B cell (primary cell): ENCODE measurements around the gene RBP7.

Source experiments
- CTCF ChIP-seq: fragments of 200-600 bp; IDR thresholded peaks from one replicate; pipeline ENCODE4 v1.8.0; 2022; ENCODE audit warnings: antibody characterized with exemption, mild to moderate bottlenecking
- EZH2 ChIP-seq: IDR thresholded peaks from 2 replicates; pipeline ENCODE4 v1.6.1; 2012; ENCODE audit warnings: borderline replicate concordance, low read depth, mild to moderate bottlenecking, moderate library complexity, low read length; ENCODE audit not compliant: insufficient read depth, poor library complexity, severe bottlenecking

- TF ChIP-seq EZH2 (no peak), CTCF (no peak)
Observed at GRCh38 chr1:10057343-10057742, 60.3 kb downstream of the RBP7 start.
